Caco-2 (cell line): ENCODE results near the gene IGSF6. TPM values are rescaled to one million over a fixed set of nuclear protein-coding genes. Genes with fewer than 3 reads are reported as not detected.

ENCODE experiments used
- BruUV-seq: library from RNA; stranded (reverse); fragments of 400-500 nt; replicated peaks from 2 replicates; lab custom pipeline; 2021; lab: Mats Ljungman, UMichigan
- CTCF ChIA-PET: fragments of 300-600 bp; sonication (Branson Sonifier 250); formaldehyde crosslinking; loops from one replicate; lab custom pipeline; 2022; ENCODE audit warnings: antibody characterized with exemption; lab: Charles Lee
- POLR2A ChIA-PET: fragments of 300-600 bp; sonication (Branson Sonifier 250); formaldehyde crosslinking; loops from one replicate; lab custom pipeline; 2022; ENCODE audit warnings: antibody characterized with exemption; lab: Charles Lee
- DNase-seq, 2 experiments: peaks; one replicate each; pipeline versions ENCODE4 v3.0.0 to v3.0.0-alpha.2; 2020 to 2022
- H3K27me3 ChIP-seq: replicated peaks from 2 replicates; pipeline ENCODE4 v1.6.0; 2011; ENCODE audit warnings: low read length; ENCODE audit not compliant: control insufficient read depth, insufficient read depth
- H3K36me3 ChIP-seq: 2 replicates; pipeline ENCODE4 v1.5.1; 2011; ENCODE audit warnings: low read length; ENCODE audit not compliant: control insufficient read depth, insufficient read depth
- H3K4me1 ChIP-seq: fragments of 250-450 bp; sonication (Bioruptor Pico); 2 replicates; pipeline ENCODE4 v1.5.1; 2020; ENCODE audit warnings: mild to moderate bottlenecking
- H3K4me3 ChIP-seq: 2 replicates; pipeline ENCODE4 v1.5.1; 2011; ENCODE audit warnings: low read depth, mild to moderate bottlenecking, control low read depth, low read length
- H3K9me3 ChIP-seq: fragments of 250-450 bp; sonication (Bioruptor Pico); 2 replicates; pipeline ENCODE4 v1.5.1; 2020; ENCODE audit warnings: mild to moderate bottlenecking, moderate library complexity
- H3K27ac Mint-ChIP-seq: one replicate; pipeline ENCODE4 v1.8.0; 2022; ENCODE audit warnings: mixed read lengths; ENCODE audit not compliant: unreplicated experiment
- H3K27me3 Mint-ChIP-seq: one replicate; pipeline ENCODE4 v1.8.0; 2022; ENCODE audit warnings: mixed read lengths; ENCODE audit not compliant: insufficient read depth, unreplicated experiment
- H3K36me3 Mint-ChIP-seq: one replicate; pipeline ENCODE4 v1.8.0; 2022; ENCODE audit warnings: mild to moderate bottlenecking, mixed read lengths; ENCODE audit not compliant: insufficient read depth, unreplicated experiment
- H3K4me1 Mint-ChIP-seq: one replicate; pipeline ENCODE4 v1.8.0; 2022; ENCODE audit warnings: low read depth, mixed read lengths; ENCODE audit not compliant: unreplicated experiment
- H3K4me3 Mint-ChIP-seq: one replicate; pipeline ENCODE4 v1.8.0; 2022; ENCODE audit warnings: mild to moderate bottlenecking, moderate library complexity, mixed read lengths; ENCODE audit not compliant: unreplicated experiment
- H3K9me3 Mint-ChIP-seq: one replicate; pipeline ENCODE4 v1.8.0; 2022; ENCODE audit warnings: mixed read lengths; ENCODE audit not compliant: unreplicated experiment
- intact Hi-C: fragments of 100-400 bp; cut with micrococcal nuclease; formaldehyde crosslinking; loops from one replicate; pipeline ENCODE4 v1.10.0; 2022; ENCODE audit not compliant: unreplicated experiment
- total RNA-seq: library from RNA; stranded (reverse); gene quantifications from 2 replicates; pipeline ENCODE4 v1.2.3, GENCODE V29; 2022
- TF ChIP-seq, protein P1 (sequence below), 2 experiments: fragments of 200-600 bp in 1 of 2; IDR thresholded peaks; 1 replicate in 1 of 2; 2 replicates in 1 of 2; pipeline versions ENCODE4 v1.5.1 to v1.8.0; 2011 to 2022; ENCODE audit warnings: antibody characterized with exemption in 1 of 2, control low read depth in 1 of 2, inconsistent platforms in 1 of 2, low read depth in 1 of 2, low read length in 1 of 2, mild to moderate bottlenecking in 1 of 2, moderate library complexity in 1 of 2; ENCODE audit not compliant: insufficient read depth in 1 of 2, severe bottlenecking in 1 of 2, unreplicated experiment in 1 of 2

Gene IGSF6
- total RNA-seq, 1 experiment from 2014 or later: not detected

- Mint-ChIP-seq H3K36me3 (peaks cover 37% of the 10 kb centered on the region), H3K4me1 (peaks cover 1% of the 10 kb centered on the region), H3K27ac (no peak overlapping the region), H3K27me3 (no peaks in the 10 kb centered on the region), H3K9me3 (no peaks in the 10 kb centered on the region), H3K4me3 (no peak overlapping the region)
- TF ChIP-seq, protein P1, sequence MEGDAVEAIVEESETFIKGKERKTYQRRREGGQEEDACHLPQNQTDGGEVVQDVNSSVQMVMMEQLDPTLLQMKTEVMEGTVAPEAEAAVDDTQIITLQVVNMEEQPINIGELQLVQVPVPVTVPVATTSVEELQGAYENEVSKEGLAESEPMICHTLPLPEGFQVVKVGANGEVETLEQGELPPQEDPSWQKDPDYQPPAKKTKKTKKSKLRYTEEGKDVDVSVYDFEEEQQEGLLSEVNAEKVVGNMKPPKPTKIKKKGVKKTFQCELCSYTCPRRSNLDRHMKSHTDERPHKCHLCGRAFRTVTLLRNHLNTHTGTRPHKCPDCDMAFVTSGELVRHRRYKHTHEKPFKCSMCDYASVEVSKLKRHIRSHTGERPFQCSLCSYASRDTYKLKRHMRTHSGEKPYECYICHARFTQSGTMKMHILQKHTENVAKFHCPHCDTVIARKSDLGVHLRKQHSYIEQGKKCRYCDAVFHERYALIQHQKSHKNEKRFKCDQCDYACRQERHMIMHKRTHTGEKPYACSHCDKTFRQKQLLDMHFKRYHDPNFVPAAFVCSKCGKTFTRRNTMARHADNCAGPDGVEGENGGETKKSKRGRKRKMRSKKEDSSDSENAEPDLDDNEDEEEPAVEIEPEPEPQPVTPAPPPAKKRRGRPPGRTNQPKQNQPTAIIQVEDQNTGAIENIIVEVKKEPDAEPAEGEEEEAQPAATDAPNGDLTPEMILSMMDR (IDR thresholded peaks at IDR 0.05; ENCODE audit: insufficient read depth in 1 of 2, low read depth in 1 of 2, low read length in 1 of 2, severe bottlenecking in 1 of 2, unreplicated experiment in 1 of 2): no peak
- Histone ChIP-seq H3K36me3 (no peaks in the 10 kb centered on the region), H3K4me3 (no peak overlapping the region), H3K9me3 (peaks cover 3% of the 10 kb centered on the region; the same call in 1 of the 2 replicates), H3K27me3 (no peaks in the 10 kb centered on the region), H3K4me1 (no peaks in the 10 kb centered on the region; the same call in 1 of the 2 replicates)
- intact Hi-C loops: no loop called here
- POLR2A ChIA-PET: no interaction called here
- CTCF ChIA-PET: interaction anchor here (0.6 to 0.7 kb wide), 2 partner anchors 12 to 342 kb away, joined by 3 read pairs; no protein-coding TSS in a partner anchor
- DNase-seq: no peak
- no TSS peak for BruUV-seq
Observed at GRCh38 chr16:21625026-21625425, 27.4 kb downstream of the IGSF6 start.

DNA sequence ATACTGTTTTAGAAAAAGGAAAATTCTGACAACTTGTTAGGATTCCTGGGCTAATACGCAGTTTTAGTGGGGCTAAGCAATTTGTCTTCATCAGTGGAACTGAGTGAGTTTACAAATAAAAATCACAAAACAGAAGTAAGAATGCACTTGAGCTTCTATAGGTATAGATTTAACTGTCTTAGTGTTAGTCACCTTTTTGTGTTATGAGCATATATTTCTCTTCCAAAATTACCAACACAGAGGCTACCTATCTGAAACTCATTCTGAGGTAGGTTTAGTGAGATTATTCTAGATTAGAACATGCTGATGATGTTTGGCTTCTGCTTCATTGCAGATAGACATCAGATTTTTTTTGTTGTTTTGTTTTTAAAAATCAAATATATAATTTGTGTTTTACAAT, 29.9 kb downstream of the IGSF6 start:
- Histone ChIP-seq H3K4me1 (no peaks in the 10 kb centered on the region; the same call in 1 of the 2 replicates), H3K9me3 (no peaks in the 10 kb centered on the region), H3K4me3 (no peak overlapping the region), H3K36me3 (no peaks in the 10 kb centered on the region), H3K27me3 (no peaks in the 10 kb centered on the region)
- intact Hi-C loops: no loop called here
- BruUV-seq: no TSS peak
- Mint-ChIP-seq H3K9me3 (no peaks in the 10 kb centered on the region), H3K4me3 (no peak overlapping the region), H3K4me1 (peaks cover 7% of the 10 kb centered on the region), H3K27me3 (no peaks in the 10 kb centered on the region), H3K36me3 (peaks cover 31% of the 10 kb centered on the region), H3K27ac (no peak overlapping the region)
- TF ChIP-seq, protein P1 (IDR thresholded peaks at IDR 0.05; ENCODE audit: insufficient read depth in 1 of 2, low read depth in 1 of 2, low read length in 1 of 2, severe bottlenecking in 1 of 2, unreplicated experiment in 1 of 2): no peak
- no peak for DNase-seq
- ChIA-PET POLR2A (no interaction called here), CTCF (no interaction called here)

DNA sequence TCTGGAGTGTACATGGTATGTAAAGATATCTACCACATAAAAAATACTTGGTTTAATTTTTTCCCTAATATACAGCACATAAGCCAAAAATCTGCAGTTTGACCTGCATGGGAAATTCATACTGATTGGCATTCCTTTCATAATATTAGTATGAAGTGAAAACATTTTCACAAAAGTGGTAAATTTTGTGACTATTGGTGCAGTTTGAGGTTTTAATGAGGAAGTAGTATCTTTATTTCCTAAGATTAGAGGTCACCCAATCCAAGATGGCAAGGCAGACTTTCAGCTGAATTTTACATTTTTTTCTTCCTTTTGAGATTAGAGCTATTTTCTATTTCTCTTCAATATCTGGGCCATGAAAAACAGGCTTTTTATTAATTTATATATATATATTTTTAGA, 31.8 kb downstream of the IGSF6 start:
- CTCF ChIA-PET: no interaction called here
- POLR2A ChIA-PET: no interaction called here
- no peak overlapping the region for H3K4me3 Mint-ChIP-seq

More for the DNA sequence above, 31.8 kb downstream of the IGSF6 start:
- no TSS peak for BruUV-seq
- H3K4me1 ChIP-seq: no peaks in the 10 kb centered on the region; the same call in 1 of the 2 replicates
- Mint-ChIP-seq H3K27me3 (no peaks in the 10 kb centered on the region), H3K36me3 (peaks cover 15% of the 10 kb centered on the region), H3K27ac (no peak overlapping the region), H3K9me3 (no peaks in the 10 kb centered on the region), H3K4me1 (peaks cover 7% of the 10 kb centered on the region)
- H3K4me3 ChIP-seq: no peak overlapping the region
- no peaks in the 10 kb centered on the region for H3K27me3 ChIP-seq
- no peaks in the 10 kb centered on the region for H3K36me3 ChIP-seq
- intact Hi-C loops: no loop called here
- no peaks in the 10 kb centered on the region for H3K9me3 ChIP-seq
- DNase-seq: no peak
- TF ChIP-seq, protein P1 (IDR thresholded peaks at IDR 0.05; ENCODE audit: insufficient read depth in 1 of 2, low read depth in 1 of 2, low read length in 1 of 2, severe bottlenecking in 1 of 2, unreplicated experiment in 1 of 2): no peak
